HL-60 (cell line): ENCODE results near the gene TTC24.

ENCODE experiments used
- DNase-seq, 2 experiments: peaks; one replicate each; pipeline ENCODE4 v3.0.0-alpha.2; 2010 to 2020; ENCODE audit warnings: low read depth in 1 of 2, low spot score in 1 of 2
- H3K27ac ChIP-seq: fragments of 250-450 bp; sonication (Bioruptor Pico); replicated peaks from 2 replicates; pipeline ENCODE4 v1.5.1; 2020; ENCODE audit warnings: mild to moderate bottlenecking, moderate library complexity
- H3K27me3 ChIP-seq: fragments of 250-450 bp; sonication (Bioruptor Pico); 2 replicates; pipeline ENCODE4 v1.5.1; 2021; ENCODE audit warnings: mild to moderate bottlenecking, moderate library complexity; ENCODE audit not compliant: insufficient read depth, poor library complexity, severe bottlenecking
- H3K4me3 ChIP-seq: replicated peaks from 2 replicates; pipeline ENCODE4 v1.5.1; 2011; ENCODE audit warnings: mild to moderate bottlenecking, control low read depth, low read length; ENCODE audit not compliant: insufficient read depth
- GABPA ChIP-seq: IDR thresholded peaks from 2 replicates; pipeline ENCODE4 v1.6.1; 2012; ENCODE audit warnings: low read depth
- POLR2AphosphoS5 ChIP-seq: IDR thresholded peaks from 2 replicates; pipeline ENCODE4 v1.6.1; 2012; ENCODE audit warnings: low read depth
- SPI1 ChIP-seq: IDR thresholded peaks from 2 replicates; pipeline ENCODE4 v1.6.1; 2012; ENCODE audit warnings: low read depth, mild to moderate bottlenecking, borderline replicate concordance
- TF ChIP-seq, protein P1 (sequence below): IDR thresholded peaks from 2 replicates; pipeline ENCODE4 v1.6.1; 2012; ENCODE audit warnings: low read depth; ENCODE audit not compliant: insufficient replicate concordance
- TF ChIP-seq, protein P2 (sequence below): IDR thresholded peaks from one replicate; pipeline ENCODE4 v1.5.1; 2011; ENCODE audit warnings: low read length, control low read depth, inconsistent platforms; ENCODE audit not compliant: insufficient read depth

TTC24 gene

DNA sequence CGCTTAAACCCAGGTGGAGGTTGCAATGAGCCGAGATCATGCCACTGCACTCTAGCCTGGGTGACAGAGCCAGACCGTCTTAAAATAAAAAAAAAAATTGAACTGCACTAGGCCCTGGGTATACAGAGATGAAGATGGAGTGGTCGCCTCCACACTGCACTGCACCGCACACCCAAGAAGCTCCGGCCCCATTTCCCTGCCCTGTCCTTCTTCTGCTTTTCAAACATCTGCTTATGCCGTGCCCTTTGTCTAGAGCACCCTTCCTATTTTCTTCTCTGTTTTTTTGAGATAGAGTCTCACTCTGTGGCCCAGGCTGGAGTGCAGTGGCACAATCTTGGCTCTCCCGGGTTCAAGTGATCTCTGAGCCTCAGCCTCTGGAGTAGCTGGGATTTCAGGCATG, 24.6 kb upstream of the TTC24 start:
- Histone ChIP-seq H3K27ac (no peak overlapping the region), H3K27me3 (no peaks in the 10 kb centered on the region), H3K4me3 (no peak overlapping the region)
- DNase-seq, result no peak
- TF ChIP-seq, protein P1, sequence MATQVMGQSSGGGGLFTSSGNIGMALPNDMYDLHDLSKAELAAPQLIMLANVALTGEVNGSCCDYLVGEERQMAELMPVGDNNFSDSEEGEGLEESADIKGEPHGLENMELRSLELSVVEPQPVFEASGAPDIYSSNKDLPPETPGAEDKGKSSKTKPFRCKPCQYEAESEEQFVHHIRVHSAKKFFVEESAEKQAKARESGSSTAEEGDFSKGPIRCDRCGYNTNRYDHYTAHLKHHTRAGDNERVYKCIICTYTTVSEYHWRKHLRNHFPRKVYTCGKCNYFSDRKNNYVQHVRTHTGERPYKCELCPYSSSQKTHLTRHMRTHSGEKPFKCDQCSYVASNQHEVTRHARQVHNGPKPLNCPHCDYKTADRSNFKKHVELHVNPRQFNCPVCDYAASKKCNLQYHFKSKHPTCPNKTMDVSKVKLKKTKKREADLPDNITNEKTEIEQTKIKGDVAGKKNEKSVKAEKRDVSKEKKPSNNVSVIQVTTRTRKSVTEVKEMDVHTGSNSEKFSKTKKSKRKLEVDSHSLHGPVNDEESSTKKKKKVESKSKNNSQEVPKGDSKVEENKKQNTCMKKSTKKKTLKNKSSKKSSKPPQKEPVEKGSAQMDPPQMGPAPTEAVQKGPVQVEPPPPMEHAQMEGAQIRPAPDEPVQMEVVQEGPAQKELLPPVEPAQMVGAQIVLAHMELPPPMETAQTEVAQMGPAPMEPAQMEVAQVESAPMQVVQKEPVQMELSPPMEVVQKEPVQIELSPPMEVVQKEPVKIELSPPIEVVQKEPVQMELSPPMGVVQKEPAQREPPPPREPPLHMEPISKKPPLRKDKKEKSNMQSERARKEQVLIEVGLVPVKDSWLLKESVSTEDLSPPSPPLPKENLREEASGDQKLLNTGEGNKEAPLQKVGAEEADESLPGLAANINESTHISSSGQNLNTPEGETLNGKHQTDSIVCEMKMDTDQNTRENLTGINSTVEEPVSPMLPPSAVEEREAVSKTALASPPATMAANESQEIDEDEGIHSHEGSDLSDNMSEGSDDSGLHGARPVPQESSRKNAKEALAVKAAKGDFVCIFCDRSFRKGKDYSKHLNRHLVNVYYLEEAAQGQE, result no peak
- TF ChIP-seq POLR2AphosphoS5 (no peak), GABPA (no peak), SPI1 (no peak)
- TF ChIP-seq, protein P2, sequence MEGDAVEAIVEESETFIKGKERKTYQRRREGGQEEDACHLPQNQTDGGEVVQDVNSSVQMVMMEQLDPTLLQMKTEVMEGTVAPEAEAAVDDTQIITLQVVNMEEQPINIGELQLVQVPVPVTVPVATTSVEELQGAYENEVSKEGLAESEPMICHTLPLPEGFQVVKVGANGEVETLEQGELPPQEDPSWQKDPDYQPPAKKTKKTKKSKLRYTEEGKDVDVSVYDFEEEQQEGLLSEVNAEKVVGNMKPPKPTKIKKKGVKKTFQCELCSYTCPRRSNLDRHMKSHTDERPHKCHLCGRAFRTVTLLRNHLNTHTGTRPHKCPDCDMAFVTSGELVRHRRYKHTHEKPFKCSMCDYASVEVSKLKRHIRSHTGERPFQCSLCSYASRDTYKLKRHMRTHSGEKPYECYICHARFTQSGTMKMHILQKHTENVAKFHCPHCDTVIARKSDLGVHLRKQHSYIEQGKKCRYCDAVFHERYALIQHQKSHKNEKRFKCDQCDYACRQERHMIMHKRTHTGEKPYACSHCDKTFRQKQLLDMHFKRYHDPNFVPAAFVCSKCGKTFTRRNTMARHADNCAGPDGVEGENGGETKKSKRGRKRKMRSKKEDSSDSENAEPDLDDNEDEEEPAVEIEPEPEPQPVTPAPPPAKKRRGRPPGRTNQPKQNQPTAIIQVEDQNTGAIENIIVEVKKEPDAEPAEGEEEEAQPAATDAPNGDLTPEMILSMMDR, result no peak

DNA sequence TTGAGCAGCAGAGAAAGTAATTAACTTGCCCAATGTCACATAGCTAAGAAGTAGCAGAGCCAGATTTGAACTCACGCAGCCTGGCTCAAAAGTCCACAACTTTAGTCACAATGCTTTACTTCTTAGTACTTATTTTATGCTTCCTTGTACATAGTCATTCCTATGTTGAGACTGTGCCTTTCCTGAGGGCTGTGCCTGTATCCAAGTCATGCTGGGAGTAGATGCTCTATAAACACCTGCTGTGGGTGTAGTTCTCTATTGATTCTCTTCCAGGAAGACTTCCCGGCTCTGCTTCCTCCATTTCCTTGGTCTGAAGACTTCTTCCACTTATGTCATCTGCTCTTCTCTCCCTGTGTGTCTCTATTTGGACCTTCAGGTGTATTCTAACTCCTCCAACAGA, 23.8 kb upstream of the TTC24 start:
- H3K27ac ChIP-seq, result no peak overlapping the region
- no peak for TF ChIP-seq POLR2AphosphoS5
- no peak for TF ChIP-seq SPI1
- TF ChIP-seq, protein P2, result no peak
- TF ChIP-seq, protein P1, result no peak

DNA sequence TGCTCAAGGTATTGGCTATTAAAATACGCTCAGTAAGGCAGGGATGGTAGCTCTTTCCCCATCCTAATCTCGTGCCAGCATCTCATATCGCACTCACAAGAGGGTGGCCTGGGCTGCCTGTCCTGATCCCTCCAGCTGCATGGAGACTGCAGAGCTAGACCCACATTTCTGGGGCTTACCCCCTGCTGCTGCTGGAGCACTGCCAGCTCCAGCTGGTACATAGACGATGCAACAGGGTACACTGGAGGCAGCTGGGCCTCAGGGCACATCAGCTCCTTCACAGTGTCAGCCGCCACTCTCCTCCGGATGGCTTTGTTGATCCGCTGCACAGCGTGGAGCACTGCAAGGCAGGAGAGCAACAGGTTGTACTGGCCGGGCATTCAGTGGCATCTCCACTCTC, 23.2 kb upstream of the TTC24 start:
- no peak overlapping the region for H3K4me3 ChIP-seq
- no peaks in the 10 kb centered on the region for H3K27me3 ChIP-seq
- DNase-seq, result no peak
- TF ChIP-seq POLR2AphosphoS5, result no peak
- no peak for TF ChIP-seq GABPA
- TF ChIP-seq, protein P2, result no peak
- no peak for TF ChIP-seq SPI1
- TF ChIP-seq, protein P1, result no peak
- no peak overlapping the region for H3K27ac ChIP-seq

More for the DNA sequence above, 23.8 kb upstream of the TTC24 start:
- H3K27me3 ChIP-seq, result no peaks in the 10 kb centered on the region
- no peak overlapping the region for H3K4me3 ChIP-seq
- no peak for DNase-seq
